HepG2 (cell line): ENCODE results near the gene TBC1D1. TPM values are rescaled to one million over a fixed set of nuclear protein-coding genes. Genes with fewer than 3 reads are reported as not detected.

ENCODE experiments used
- ATAC-seq: fragments of 200-7000 bp; cut with Tn5 transposase; 3 replicates; pipeline ENCODE4 v1.9.1; 2020; ENCODE audit warnings: mild to moderate bottlenecking, moderate library complexity
- BruUV-seq: library from RNA; stranded (reverse); fragments of 400-500 nt; replicated peaks from 2 replicates; lab custom pipeline; 2021; lab: Mats Ljungman, UMichigan
- CTCF ChIA-PET: fragments of 300-600 bp; formaldehyde crosslinking; extraction: SDS; loops from one replicate; lab custom pipeline; 2021; ENCODE audit warnings: low total read pairs, inconsistent platforms, low intra/inter-chr PET ratio; lab: Yijun Ruan, JAX
- POLR2A ChIA-PET: fragments of 350-600 bp; sonication (Branson Sonifier 250); formaldehyde crosslinking; loops from one replicate; lab custom pipeline; 2020; ENCODE audit warnings: antibody characterized with exemption, inconsistent platforms; lab: Yijun Ruan, JAX
- DNase-seq: peaks from one replicate; pipeline ENCODE4 v3.0.0-alpha.2; 2015; ENCODE audit warnings: low spot score
- FAIRE-seq: peaks from 3 replicates; lab custom pipeline; 2011; peaks lifted over from hg19 to GRCh38; lab: Jason Lieb, UNC
- H2AFZ ChIP-seq: one replicate; pipeline ENCODE4 v1.6.1; 2011; ENCODE audit warnings: low read length, inconsistent platforms
- H3K27ac ChIP-seq: fragments of 300-600 bp; 3 replicates; pipeline ENCODE4 v1.8.0; 2011; ENCODE audit warnings: mixed run types, mild to moderate bottlenecking, mixed read lengths, low read length, inconsistent platforms; ENCODE audit not compliant: insufficient read depth; ENCODE audit errors: extremely low read length
- H3K27me3 ChIP-seq, 2 experiments: fragments of 200-600 bp in 1 of 2; 2 replicates in 1 of 2; 3 replicates in 1 of 2; pipeline versions ENCODE4 v1.6.0 to v1.8.0; 2011; ENCODE audit warnings: low read length in 2 of 2, mild to moderate bottlenecking in 2 of 2, moderate library complexity in 2 of 2, inconsistent platforms in 1 of 2; ENCODE audit not compliant: insufficient read depth in 2 of 2, control insufficient read depth in 1 of 2
- H3K36me3 ChIP-seq, 2 experiments: fragments of 200-600 bp in 1 of 2; replicated peaks in 1 of 2; 2 replicates in 1 of 2; 3 replicates in 1 of 2; pipeline versions ENCODE4 v1.5.1 to v1.8.0; 2011; ENCODE audit warnings: low read length in 2 of 2, inconsistent platforms in 1 of 2; ENCODE audit not compliant: insufficient read depth in 2 of 2, control insufficient read depth in 1 of 2
- H3K4me1 ChIP-seq: 2 replicates; pipeline ENCODE4 v1.5.1; 2012; ENCODE audit warnings: low read length, inconsistent platforms; ENCODE audit not compliant: insufficient read depth
- H3K4me2 ChIP-seq: 2 replicates; pipeline ENCODE4 v1.6.0; 2011; ENCODE audit warnings: low read depth, low read length, inconsistent platforms
- H3K4me3 ChIP-seq, 3 experiments: fragments of 200-600 bp in 1 of 3; sonication (generic), shearing (Covaris generic) in 1 of 3; replicated peaks in 1 of 3; 2 replicates each; pipeline ENCODE4 v1.5.1; 2011 to 2016; ENCODE audit warnings: low read length in 3 of 3, inconsistent platforms in 2 of 3, low read depth in 2 of 3, mild to moderate bottlenecking in 2 of 3, control low read depth in 1 of 3, mixed read lengths in 1 of 3; ENCODE audit not compliant: insufficient read depth in 1 of 3
- H3K79me2 ChIP-seq: one replicate; pipeline ENCODE4 v1.6.1; 2011; ENCODE audit warnings: low read length, inconsistent platforms; ENCODE audit not compliant: insufficient read depth
- H3K9ac ChIP-seq: 2 replicates; pipeline ENCODE4 v1.6.0; 2011; ENCODE audit warnings: mild to moderate bottlenecking, low read depth, low read length, inconsistent platforms; ENCODE audit not compliant: insufficient read depth
- H3K9me3 ChIP-seq: 2 replicates; pipeline ENCODE4 v1.5.1; 2012; ENCODE audit warnings: mild to moderate bottlenecking, low read length
- H4K20me1 ChIP-seq: 2 replicates; pipeline ENCODE4 v1.6.0; 2011; ENCODE audit warnings: inconsistent platforms, mild to moderate bottlenecking, low read length, moderate library complexity; ENCODE audit not compliant: insufficient read depth
- ARNT ChIP-seq: fragments of 450-650 bp; IDR thresholded peaks from 2 replicates; pipeline ENCODE4 v1.6.1; 2017
- ASH2L ChIP-seq: fragments of 300-600, 200-600 bp; sonication (generic); IDR thresholded peaks from 2 replicates; pipeline ENCODE4 v1.7.0; 2017; ENCODE audit warnings: low read depth, mild to moderate bottlenecking, moderate library complexity, mixed read lengths, low read length; ENCODE audit not compliant: insufficient read length
- CCDC6 ChIP-seq: sonication (generic); formaldehyde crosslinking; IDR thresholded peaks from 2 replicates; pipeline ENCODE4 v1.8.1; 2022; ENCODE audit warnings: mild to moderate bottlenecking, missing genetic modification reagents, moderate library complexity
- MED13 ChIP-seq: sonication (generic); formaldehyde crosslinking; IDR thresholded peaks from 2 replicates; pipeline ENCODE4 v1.5.0; 2020; ENCODE audit warnings: missing genetic modification reagents
- NBN ChIP-seq: fragments of 450-650 bp; conservative IDR thresholded peaks from 2 replicates; pipeline ENCODE4 v1.6.1; 2017
- SIN3B ChIP-seq: fragments of 150-350 bp; IDR thresholded peaks from 2 replicates; pipeline ENCODE4 v1.6.1; 2014; ENCODE audit warnings: low read length
- TOE1 ChIP-seq: sonication (generic); formaldehyde crosslinking; IDR thresholded peaks from 2 replicates; pipeline ENCODE4 v1.4.0; 2020; ENCODE audit warnings: mild to moderate bottlenecking, missing genetic modification reagents
- ZNF138 ChIP-seq: sonication (generic); formaldehyde crosslinking; IDR thresholded peaks from 2 replicates; pipeline ENCODE4 v1.5.0; 2020; ENCODE audit warnings: mild to moderate bottlenecking, low read depth, missing genetic modification reagents
- ZNF160 ChIP-seq: sonication (generic); formaldehyde crosslinking; IDR thresholded peaks from 2 replicates; pipeline ENCODE4 v1.8.0; 2022; ENCODE audit warnings: mild to moderate bottlenecking, inconsistent platforms, missing genetic modification reagents
- ZNF441 ChIP-seq: sonication (generic); formaldehyde crosslinking; IDR thresholded peaks from 2 replicates; pipeline ENCODE4 v1.7.0; 2021; ENCODE audit warnings: missing genetic modification reagents, borderline replicate concordance
- ZNF547 ChIP-seq: sonication (generic); formaldehyde crosslinking; IDR thresholded peaks from 2 replicates; pipeline ENCODE4 v1.5.1; 2020; ENCODE audit warnings: mild to moderate bottlenecking, missing genetic modification reagents
- ZNF567 ChIP-seq: sonication (generic); formaldehyde crosslinking; IDR thresholded peaks from 2 replicates; pipeline ENCODE4 v1.8.1; 2023; ENCODE audit warnings: mild to moderate bottlenecking, missing genetic modification reagents, borderline replicate concordance
- ZNF720 ChIP-seq: sonication (generic); formaldehyde crosslinking; IDR thresholded peaks from 2 replicates; pipeline ENCODE4 v1.4.0; 2020; ENCODE audit warnings: missing genetic modification reagents
- WGBS: methylation state at CpG from one replicate; pipeline ENCODE4 v1.1.6; 2017; ENCODE audit warnings: low lambda C conversion rate; 5-methylcytosine and 5-hydroxymethylcytosine counted together
- in situ Hi-C: cut with HindIII; loops from 2 replicates; pipeline ENCODE4 v1.10.0; 2017; ENCODE audit warnings: low pct_unique_long_range_greater_than_20kb; ENCODE audit not compliant: extremely low pct_ligation_motif_present
- intact Hi-C: fragments of 100-400 bp; cut with micrococcal nuclease; formaldehyde crosslinking; loops from one replicate; pipeline ENCODE4 v1.10.0; 2022; ENCODE audit not compliant: unreplicated experiment
- polyA plus RNA-seq, 8 experiments: library from polyadenylated mRNA; depleted of rRNA in 3 of 8; stranded (reverse) in 7 of 8; unstranded in 1 of 8; fragments of >200 nt; fragmentation: Illumina TruSeq in 4 of 8; extraction: Trizol in 4 of 8; gene quantifications; 2 replicates each; pipeline versions ENCODE4 v1.2.1 to v1.2.3, GENCODE V29; 2011 to 2016; ENCODE audit warnings: low read depth in 4 of 8, missing spikeins in 1 of 8, mixed read lengths in 1 of 8; ENCODE audit not compliant: insufficient read depth in 1 of 8
- total RNA-seq, 5 experiments: library from RNA; depleted of rRNA; stranded (reverse); fragments of >200 nt; fragmentation: Illumina TruSeq; extraction: Trizol; gene quantifications; 2 replicates each; pipeline ENCODE4 v1.2.3, GENCODE V29; 2016; ENCODE audit warnings: low read depth in 1 of 5
- TF ChIP-seq, protein P1 (sequence below): IDR thresholded peaks from 2 replicates; pipeline ENCODE4 v1.6.1; 2012; ENCODE audit warnings: low read length, improper control_type of control experiment
- TF ChIP-seq, protein P2 (sequence below): sonication (generic); formaldehyde crosslinking; IDR thresholded peaks from 2 replicates; pipeline ENCODE4 v1.4.0; 2020; ENCODE audit warnings: missing genetic modification reagents
- TF ChIP-seq, protein P3 (sequence below): sonication (generic); formaldehyde crosslinking; IDR thresholded peaks from 2 replicates; pipeline ENCODE4 v1.4.0; 2020; ENCODE audit warnings: missing genetic modification reagents

TBC1D1 gene
- total and polyA plus RNA-seq, 2 of the 13 experiments (the other 11 are each of a cell fraction or from before 2014, with no cell fraction given), result 37.3 to 62.8 TPM

DNA sequence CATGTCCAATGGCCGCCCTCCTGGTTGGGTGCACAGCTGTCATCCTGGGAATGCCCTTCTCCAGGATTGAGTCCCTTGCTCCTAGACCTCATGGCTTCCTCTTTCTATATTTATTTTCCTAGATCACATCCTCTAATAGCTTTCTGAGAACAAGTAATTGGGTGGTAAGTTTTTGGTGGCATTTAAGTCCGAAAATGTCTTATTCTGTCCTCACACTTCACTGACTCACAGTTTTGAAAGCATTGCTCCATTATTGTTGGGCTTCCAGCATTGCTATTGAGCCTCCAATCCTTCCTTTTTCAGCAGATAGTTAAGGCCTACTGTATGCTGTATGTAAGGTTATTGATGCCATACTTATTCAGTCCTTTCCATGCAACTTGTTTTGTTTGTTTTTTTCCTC is 38.5 kb upstream of the TBC1D1 start:
- H3K27ac ChIP-seq, result no peak overlapping the region
- POLR2A ChIA-PET, result no interaction called here
- H3K4me2 ChIP-seq, result no peak overlapping the region
- H3K4me1 ChIP-seq, result no peaks in the 10 kb centered on the region
- H3K79me2 ChIP-seq, result no peaks in the 10 kb centered on the region
- BruUV-seq, result no TSS peak
- H3K36me3 ChIP-seq, result peaks cover 5 to 29% of the 10 kb centered on the region in 2 experiments; a peak in 4 of 5 replicates
- no peaks in the 10 kb centered on the region for H3K9me3 ChIP-seq
- ATAC-seq, result no peak
- intact Hi-C loops (no loop called here), in situ Hi-C loops (no loop called here)
- H3K4me3 ChIP-seq, result no peak overlapping the region
- H3K9ac ChIP-seq, result no peak overlapping the region
- H3K27me3 ChIP-seq, result no peaks in the 10 kb centered on the region
- no peak for TF ChIP-seq ZNF567 (CRISPR knock-in tag)
- TF ChIP-seq CCDC6 (CRISPR knock-in tag), result no peak
- TF ChIP-seq ZNF547 (CRISPR knock-in tag), result no peak
- no peak for TF ChIP-seq NBN
- TF ChIP-seq TOE1 (CRISPR knock-in tag), result no peak
- TF ChIP-seq ZNF138, result no peak
- TF ChIP-seq ZNF160 (CRISPR knock-in tag), result no peak
- TF ChIP-seq ZNF441, result no peak
- no peak for TF ChIP-seq ARNT
- TF ChIP-seq, protein P1, sequence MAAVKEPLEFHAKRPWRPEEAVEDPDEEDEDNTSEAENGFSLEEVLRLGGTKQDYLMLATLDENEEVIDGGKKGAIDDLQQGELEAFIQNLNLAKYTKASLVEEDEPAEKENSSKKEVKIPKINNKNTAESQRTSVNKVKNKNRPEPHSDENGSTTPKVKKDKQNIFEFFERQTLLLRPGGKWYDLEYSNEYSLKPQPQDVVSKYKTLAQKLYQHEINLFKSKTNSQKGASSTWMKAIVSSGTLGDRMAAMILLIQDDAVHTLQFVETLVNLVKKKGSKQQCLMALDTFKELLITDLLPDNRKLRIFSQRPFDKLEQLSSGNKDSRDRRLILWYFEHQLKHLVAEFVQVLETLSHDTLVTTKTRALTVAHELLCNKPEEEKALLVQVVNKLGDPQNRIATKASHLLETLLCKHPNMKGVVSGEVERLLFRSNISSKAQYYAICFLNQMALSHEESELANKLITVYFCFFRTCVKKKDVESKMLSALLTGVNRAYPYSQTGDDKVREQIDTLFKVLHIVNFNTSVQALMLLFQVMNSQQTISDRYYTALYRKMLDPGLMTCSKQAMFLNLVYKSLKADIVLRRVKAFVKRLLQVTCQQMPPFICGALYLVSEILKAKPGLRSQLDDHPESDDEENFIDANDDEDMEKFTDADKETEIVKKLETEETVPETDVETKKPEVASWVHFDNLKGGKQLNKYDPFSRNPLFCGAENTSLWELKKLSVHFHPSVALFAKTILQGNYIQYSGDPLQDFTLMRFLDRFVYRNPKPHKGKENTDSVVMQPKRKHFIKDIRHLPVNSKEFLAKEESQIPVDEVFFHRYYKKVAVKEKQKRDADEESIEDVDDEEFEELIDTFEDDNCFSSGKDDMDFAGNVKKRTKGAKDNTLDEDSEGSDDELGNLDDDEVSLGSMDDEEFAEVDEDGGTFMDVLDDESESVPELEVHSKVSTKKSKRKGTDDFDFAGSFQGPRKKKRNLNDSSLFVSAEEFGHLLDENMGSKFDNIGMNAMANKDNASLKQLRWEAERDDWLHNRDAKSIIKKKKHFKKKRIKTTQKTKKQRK, result no peak
- TF ChIP-seq ZNF720 (CRISPR knock-in tag), result no peak
- no peak for TF ChIP-seq SIN3B
- TF ChIP-seq, protein P2, sequence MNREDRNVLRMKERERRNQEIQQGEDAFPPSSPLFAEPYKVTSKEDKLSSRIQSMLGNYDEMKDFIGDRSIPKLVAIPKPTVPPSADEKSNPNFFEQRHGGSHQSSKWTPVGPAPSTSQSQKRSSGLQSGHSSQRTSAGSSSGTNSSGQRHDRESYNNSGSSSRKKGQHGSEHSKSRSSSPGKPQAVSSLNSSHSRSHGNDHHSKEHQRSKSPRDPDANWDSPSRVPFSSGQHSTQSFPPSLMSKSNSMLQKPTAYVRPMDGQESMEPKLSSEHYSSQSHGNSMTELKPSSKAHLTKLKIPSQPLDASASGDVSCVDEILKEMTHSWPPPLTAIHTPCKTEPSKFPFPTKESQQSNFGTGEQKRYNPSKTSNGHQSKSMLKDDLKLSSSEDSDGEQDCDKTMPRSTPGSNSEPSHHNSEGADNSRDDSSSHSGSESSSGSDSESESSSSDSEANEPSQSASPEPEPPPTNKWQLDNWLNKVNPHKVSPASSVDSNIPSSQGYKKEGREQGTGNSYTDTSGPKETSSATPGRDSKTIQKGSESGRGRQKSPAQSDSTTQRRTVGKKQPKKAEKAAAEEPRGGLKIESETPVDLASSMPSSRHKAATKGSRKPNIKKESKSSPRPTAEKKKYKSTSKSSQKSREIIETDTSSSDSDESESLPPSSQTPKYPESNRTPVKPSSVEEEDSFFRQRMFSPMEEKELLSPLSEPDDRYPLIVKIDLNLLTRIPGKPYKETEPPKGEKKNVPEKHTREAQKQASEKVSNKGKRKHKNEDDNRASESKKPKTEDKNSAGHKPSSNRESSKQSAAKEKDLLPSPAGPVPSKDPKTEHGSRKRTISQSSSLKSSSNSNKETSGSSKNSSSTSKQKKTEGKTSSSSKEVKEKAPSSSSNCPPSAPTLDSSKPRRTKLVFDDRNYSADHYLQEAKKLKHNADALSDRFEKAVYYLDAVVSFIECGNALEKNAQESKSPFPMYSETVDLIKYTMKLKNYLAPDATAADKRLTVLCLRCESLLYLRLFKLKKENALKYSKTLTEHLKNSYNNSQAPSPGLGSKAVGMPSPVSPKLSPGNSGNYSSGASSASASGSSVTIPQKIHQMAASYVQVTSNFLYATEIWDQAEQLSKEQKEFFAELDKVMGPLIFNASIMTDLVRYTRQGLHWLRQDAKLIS (CRISPR knock-in tag), result no peak
- TF ChIP-seq MED13 (CRISPR knock-in tag), result no peak
- no peak for TF ChIP-seq ASH2L
- TF ChIP-seq, protein P3, sequence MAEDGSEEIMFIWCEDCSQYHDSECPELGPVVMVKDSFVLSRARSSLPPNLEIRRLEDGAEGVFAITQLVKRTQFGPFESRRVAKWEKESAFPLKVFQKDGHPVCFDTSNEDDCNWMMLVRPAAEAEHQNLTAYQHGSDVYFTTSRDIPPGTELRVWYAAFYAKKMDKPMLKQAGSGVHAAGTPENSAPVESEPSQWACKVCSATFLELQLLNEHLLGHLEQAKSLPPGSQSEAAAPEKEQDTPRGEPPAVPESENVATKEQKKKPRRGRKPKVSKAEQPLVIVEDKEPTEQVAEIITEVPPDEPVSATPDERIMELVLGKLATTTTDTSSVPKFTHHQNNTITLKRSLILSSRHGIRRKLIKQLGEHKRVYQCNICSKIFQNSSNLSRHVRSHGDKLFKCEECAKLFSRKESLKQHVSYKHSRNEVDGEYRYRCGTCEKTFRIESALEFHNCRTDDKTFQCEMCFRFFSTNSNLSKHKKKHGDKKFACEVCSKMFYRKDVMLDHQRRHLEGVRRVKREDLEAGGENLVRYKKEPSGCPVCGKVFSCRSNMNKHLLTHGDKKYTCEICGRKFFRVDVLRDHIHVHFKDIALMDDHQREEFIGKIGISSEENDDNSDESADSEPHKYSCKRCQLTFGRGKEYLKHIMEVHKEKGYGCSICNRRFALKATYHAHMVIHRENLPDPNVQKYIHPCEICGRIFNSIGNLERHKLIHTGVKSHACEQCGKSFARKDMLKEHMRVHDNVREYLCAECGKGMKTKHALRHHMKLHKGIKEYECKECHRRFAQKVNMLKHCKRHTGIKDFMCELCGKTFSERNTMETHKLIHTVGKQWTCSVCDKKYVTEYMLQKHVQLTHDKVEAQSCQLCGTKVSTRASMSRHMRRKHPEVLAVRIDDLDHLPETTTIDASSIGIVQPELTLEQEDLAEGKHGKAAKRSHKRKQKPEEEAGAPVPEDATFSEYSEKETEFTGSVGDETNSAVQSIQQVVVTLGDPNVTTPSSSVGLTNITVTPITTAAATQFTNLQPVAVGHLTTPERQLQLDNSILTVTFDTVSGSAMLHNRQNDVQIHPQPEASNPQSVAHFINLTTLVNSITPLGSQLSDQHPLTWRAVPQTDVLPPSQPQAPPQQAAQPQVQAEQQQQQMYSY (CRISPR knock-in tag), result no peak
- WGBS, result 73% methylated on average over 2 of the region's 2 CpGs
- H2AFZ ChIP-seq, result no peak overlapping the region
- DNase-seq, result no peak
- no peak for FAIRE-seq
- H4K20me1 ChIP-seq, result no peaks in the 10 kb centered on the region
- CTCF ChIA-PET, result no interaction called here
